ENCODE data around the gene TMEM229B.
A peak's percentile ranks its signal among the peaks of the same experiment; 100 is the strongest.

TMEM229B gene

DNA sequence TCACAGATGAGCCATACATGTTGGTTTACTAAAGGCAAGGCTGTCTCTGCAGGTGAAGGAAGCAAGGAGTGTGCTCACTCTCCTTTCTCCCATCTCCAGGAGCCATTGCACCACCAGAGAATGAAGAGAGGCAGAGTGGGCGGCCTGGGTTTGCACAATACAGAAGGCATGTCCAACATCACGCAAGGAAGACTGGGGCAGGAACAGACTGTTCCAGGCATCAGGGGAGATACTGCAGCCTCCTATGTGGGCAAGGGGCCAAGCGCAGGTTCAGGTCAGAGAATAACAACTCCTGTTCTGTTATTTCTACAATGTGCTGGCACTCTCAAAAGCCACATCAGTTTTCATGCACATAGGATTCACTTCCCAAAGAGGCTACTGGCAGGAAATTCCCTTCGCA, 1.7 kb upstream of the TMEM229B start:
- peaks cover 6% of the 10 kb centered on the region for H3K27me3 Mint-ChIP-seq
- no peak overlapping the region for H3K27ac Mint-ChIP-seq
- H3K36me3 Mint-ChIP-seq (ENCODE audit: low read depth), result peaks cover 17% of the 10 kb centered on the region
- peaks cover 60% of the 10 kb centered on the region for H3K4me1 Mint-ChIP-seq (ENCODE audit: low read depth)
- no peak overlapping the region for H3K4me3 Mint-ChIP-seq
- H3K9me3 Mint-ChIP-seq, result peaks cover 20% of the 10 kb centered on the region
- intact Hi-C loops (cut with micrococcal nuclease), result no loop called here

DNA sequence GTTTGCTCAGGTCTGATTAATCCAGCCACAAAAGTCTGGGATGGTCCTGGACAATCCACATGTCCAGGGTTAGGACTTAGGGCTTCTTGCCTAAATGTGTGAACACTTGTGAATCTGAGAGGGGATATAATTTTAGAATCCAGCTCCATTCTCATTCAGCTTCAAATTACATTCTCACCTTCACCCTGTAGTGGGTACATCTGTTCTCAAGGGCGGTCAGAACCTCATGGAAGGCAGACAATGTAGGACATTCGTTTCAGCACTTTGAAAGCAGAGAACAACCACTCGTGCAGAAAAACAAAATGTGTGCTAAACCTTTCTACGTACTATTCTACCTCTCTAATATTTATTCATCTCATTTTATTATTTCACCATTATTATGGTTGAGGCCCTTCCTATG, 1.2 kb downstream of the TMEM229B start:
- Mint-ChIP-seq H3K9me3 (no peaks in the 10 kb centered on the region), H3K27me3 (peaks cover 6% of the 10 kb centered on the region), H3K4me1 (ENCODE audit: low read depth) (peaks cover 64% of the 10 kb centered on the region), H3K36me3 (ENCODE audit: low read depth) (peaks cover 7% of the 10 kb centered on the region), H3K4me3 (no peak overlapping the region), H3K27ac (peak overlapping the region; percentile 97)
- intact Hi-C loops (cut with micrococcal nuclease), result no loop called here

DNA sequence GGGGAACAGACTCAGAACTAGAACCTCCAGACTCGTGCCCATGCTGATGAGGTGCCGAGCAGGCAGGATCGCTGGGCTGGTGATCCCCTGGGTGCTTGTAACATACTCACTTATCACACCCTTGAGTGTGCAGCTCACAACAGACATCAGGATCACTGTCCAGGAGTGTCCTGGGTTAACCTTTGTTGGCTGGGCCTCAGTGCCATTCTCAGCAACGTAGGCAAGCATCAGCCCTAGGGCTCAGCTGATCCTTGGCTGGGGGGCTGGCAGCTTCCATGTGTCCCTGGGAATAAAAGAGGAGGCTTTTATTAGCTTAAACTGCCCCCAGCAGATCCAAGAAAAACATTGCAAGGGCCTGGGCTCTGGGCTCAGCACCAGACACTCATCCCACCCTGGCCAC, 1.6 kb downstream of the TMEM229B start:
- intact Hi-C loops (cut with micrococcal nuclease), result no loop called here
- Mint-ChIP-seq H3K4me3 (no peak overlapping the region), H3K4me1 (ENCODE audit: low read depth) (peaks cover 69% of the 10 kb centered on the region), H3K36me3 (ENCODE audit: low read depth) (peaks cover 7% of the 10 kb centered on the region), H3K9me3 (no peaks in the 10 kb centered on the region), H3K27me3 (peaks cover 3% of the 10 kb centered on the region), H3K27ac (no peak overlapping the region)

DNA sequence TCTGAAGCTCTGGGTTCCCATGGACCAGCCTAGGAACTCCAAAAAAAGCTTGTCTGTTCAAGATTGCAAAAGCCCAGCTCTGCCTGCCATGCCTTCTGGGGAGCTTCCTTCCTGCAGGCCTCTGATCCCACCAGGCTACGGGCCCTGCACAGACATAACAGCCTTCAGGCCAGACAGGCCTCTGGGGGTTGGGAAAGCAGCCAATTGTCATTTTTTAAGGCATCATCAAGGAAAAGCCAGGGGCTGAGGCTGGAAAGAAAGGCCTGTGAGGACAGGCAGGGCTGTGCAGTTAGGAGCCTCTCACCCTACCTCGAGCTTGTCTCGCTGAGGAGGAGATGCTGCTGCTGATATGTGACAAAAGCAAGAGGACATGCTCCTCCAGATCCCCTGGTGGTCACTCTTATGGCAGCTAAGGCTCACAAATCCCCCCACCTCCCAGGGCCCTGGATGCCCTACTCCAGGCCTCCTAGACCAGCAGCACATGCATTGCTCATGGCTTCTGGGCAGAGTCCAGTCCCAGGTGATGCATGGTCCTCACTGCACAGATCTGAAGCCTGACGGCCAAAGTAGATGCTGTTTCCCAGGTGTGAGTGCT, 2.9 kb downstream of the TMEM229B start:
- H3K4me3 Mint-ChIP-seq, result no peak overlapping the region

DNA sequence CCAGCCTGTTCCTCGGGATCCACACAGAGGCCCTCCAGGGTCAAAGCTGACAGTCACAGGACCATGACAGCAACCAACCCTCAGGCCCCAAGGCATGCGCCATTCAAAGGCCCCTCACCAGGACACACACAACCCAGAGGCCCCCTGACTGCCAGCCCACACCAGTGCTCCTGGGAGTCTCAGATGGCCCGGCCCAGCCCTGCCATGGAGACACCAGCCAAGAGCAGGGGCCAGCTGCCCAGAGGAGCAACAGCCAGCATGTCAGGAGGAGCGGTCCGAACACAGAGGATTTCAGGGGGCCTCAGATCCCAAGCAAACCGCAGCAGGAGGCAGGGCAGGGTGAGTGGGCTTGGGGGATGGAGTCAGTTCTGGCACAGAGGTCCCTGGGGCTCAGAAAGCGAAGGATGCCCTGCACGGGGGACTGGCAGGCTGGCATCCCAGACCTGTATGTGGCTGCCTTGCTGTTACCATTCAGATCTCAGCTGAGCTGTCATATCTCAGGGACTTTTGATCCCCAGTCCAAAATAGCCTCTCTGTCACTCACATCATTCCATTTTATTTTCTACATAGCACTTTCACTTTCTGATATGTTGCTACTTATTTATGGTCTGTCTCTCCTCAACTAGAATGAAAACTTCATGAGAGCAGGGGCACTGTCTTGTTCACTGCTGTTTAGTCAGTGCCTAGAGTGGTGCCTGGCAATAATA, 4.8 kb downstream of the TMEM229B start:
- Mint-ChIP-seq H3K27me3 (peaks cover 2% of the 10 kb centered on the region), H3K36me3 (ENCODE audit: low read depth) (peaks cover 7% of the 10 kb centered on the region), H3K4me3 (no peak overlapping the region), H3K4me1 (ENCODE audit: low read depth) (peaks cover 63% of the 10 kb centered on the region), H3K27ac (peak overlapping the region; percentile 25), H3K9me3 (no peaks in the 10 kb centered on the region)
- intact Hi-C loops (cut with micrococcal nuclease), result no loop called here

More for the DNA sequence above, 2.9 kb downstream of the TMEM229B start:
- intact Hi-C loops (cut with micrococcal nuclease), result no loop called here
- Mint-ChIP-seq H3K27me3 (peaks cover 2% of the 10 kb centered on the region), H3K9me3 (no peaks in the 10 kb centered on the region), H3K4me1 (ENCODE audit: low read depth) (peaks cover 78% of the 10 kb centered on the region), H3K27ac (no peak overlapping the region), H3K36me3 (ENCODE audit: low read depth) (peaks cover 7% of the 10 kb centered on the region)

GRCh38 chr14:67482231-67483164, 6.0 kb downstream of the TMEM229B start:
- intact Hi-C loops (cut with micrococcal nuclease), result no loop called here
- Mint-ChIP-seq H3K4me3 (no peak overlapping the region), H3K27ac (no peak overlapping the region), H3K4me1 (ENCODE audit: low read depth) (peaks cover 51% of the 10 kb centered on the region), H3K9me3 (no peaks in the 10 kb centered on the region), H3K27me3 (no peaks in the 10 kb centered on the region), H3K36me3 (ENCODE audit: low read depth) (peaks cover 7% of the 10 kb centered on the region)

DNA sequence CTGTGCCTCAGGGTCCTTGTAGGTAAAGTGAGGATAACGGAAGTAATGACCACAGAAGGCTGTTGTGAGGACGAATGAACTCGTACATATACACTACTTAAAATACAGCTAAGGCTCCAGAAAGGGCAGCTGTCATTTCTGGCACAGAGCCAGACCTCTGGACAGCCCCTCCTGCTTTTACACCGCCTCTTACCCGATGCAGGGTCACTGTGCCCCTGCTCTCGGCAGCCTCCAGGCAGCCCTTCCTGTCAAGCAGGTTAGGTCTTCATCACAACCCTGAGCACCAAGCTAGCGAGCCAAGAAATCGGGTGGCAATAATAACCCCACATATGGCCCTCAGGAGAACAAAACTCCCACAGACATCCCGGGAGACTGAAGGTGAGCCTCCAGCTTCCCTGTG, 8.5 kb downstream of the TMEM229B start:
- Mint-ChIP-seq H3K4me3 (no peak overlapping the region), H3K27me3 (no peaks in the 10 kb centered on the region), H3K36me3 (ENCODE audit: low read depth) (no peaks in the 10 kb centered on the region), H3K9me3 (no peaks in the 10 kb centered on the region), H3K4me1 (ENCODE audit: low read depth) (peaks cover 36% of the 10 kb centered on the region), H3K27ac (no peak overlapping the region)
- intact Hi-C loops (cut with micrococcal nuclease), result no loop called here

DNA sequence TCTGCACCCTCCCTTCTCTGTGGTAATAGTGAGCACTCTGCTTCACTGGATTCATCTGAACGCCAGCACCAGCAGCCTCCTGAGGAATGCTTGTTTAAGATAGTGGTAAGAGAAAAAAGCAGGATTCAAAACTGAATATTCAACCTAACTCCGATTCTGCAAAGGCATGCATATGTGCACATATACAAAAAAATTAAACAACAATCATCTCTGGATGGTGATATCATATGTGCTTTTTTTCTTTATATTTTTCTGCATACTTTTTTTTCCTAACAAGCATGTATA, 9.8 kb downstream of the TMEM229B start:
- Mint-ChIP-seq H3K4me1 (ENCODE audit: low read depth) (peaks cover 34% of the 10 kb centered on the region), H3K27me3 (no peaks in the 10 kb centered on the region), H3K4me3 (no peak overlapping the region), H3K9me3 (no peaks in the 10 kb centered on the region), H3K27ac (no peak overlapping the region), H3K36me3 (ENCODE audit: low read depth) (no peaks in the 10 kb centered on the region)
- intact Hi-C loops (cut with micrococcal nuclease), result no loop called here

- intact Hi-C loops (cut with micrococcal nuclease), result no loop called here
- Mint-ChIP-seq H3K4me1 (ENCODE audit: low read depth) (peaks cover 30% of the 10 kb centered on the region), H3K27ac (no peak overlapping the region), H3K9me3 (no peaks in the 10 kb centered on the region), H3K4me3 (no peak overlapping the region), H3K27me3 (no peaks in the 10 kb centered on the region), H3K36me3 (ENCODE audit: low read depth) (peaks cover 5% of the 10 kb centered on the region)
These were observed 10.4 kb downstream of the TMEM229B start for GRCh38 chr14:67477926-67478799.

- H3K27ac Mint-ChIP-seq, result no peak overlapping the region
- H3K9me3 Mint-ChIP-seq, result no peaks in the 10 kb centered on the region
- H3K4me3 Mint-ChIP-seq, result no peak overlapping the region
- H3K4me1 Mint-ChIP-seq (ENCODE audit: low read depth), result peaks cover 6% of the 10 kb centered on the region
- H3K36me3 Mint-ChIP-seq (ENCODE audit: low read depth), result peaks cover 6% of the 10 kb centered on the region
- no peaks in the 10 kb centered on the region for H3K27me3 Mint-ChIP-seq
- intact Hi-C loops (cut with micrococcal nuclease), result no loop called here
These were observed 14.2 kb downstream of the TMEM229B start for GRCh38 chr14:67474366-67474765.

DNA sequence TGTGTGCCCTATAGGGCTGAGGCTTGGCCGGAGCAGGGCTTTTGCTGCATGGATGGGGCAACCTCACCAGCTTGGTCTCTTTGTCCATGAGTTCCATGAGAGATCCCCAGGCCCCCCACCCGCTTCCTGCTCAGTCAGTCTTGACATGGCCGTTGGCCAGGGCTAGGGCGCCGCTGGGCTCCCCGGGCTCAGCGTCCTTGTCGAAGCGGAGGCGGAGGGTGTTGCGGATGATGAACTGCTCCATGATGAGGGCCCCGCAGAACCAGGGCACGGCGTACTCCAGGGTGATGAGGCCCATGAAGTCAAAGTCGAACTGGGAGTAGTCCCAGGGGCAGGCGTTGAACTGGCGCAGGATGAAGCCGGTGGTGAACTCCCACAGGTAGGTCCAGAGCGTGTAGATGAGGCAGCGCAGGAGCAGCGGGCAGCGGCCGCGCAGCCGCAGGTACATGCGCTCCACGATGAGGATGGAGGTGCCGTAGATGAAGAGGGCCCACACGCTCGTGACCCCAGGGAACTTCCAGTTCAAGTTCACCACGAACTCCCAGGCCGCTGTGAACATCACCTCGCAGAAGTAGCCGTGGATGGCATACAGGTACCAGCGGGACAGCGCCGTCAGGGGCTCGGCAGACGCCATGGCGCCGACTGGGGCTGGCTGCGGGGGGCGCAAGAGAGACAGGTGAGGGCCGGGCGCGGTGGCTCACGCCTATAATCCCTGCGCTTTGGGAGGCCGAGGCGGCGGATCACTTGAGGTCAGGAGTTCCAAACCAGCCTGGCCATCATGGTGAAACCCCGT, 15.0 kb downstream of the TMEM229B start:
- Mint-ChIP-seq H3K4me1 (ENCODE audit: low read depth) (peaks cover 6% of the 10 kb centered on the region), H3K27ac (no peak overlapping the region), H3K4me3 (no peak overlapping the region), H3K27me3 (no peaks in the 10 kb centered on the region), H3K36me3 (ENCODE audit: low read depth) (peaks cover 6% of the 10 kb centered on the region), H3K9me3 (no peaks in the 10 kb centered on the region)
- intact Hi-C loops (cut with micrococcal nuclease), result no loop called here

DNA sequence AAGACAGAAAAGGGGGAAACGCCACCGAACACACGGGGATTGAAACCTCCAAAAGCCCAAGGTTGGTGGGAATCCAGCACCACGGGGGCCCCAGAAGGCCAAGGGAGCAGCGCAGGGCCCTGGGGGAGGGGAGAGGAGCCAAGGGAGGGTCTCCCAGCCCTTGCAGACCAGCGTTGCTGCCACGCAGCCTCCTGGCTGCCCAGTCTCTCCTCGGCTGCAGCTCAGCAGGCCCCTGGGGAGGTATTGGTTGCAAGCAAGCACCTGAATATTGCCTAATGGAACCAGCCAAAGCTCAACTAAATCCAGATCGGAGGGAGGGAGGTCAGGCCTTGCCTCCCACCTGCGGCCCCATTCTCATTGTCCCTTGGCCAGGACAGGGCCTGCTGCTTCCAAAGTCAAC, 15.8 kb downstream of the TMEM229B start:
- Mint-ChIP-seq H3K4me3 (no peak overlapping the region), H3K9me3 (no peaks in the 10 kb centered on the region), H3K4me1 (ENCODE audit: low read depth) (peaks cover 6% of the 10 kb centered on the region), H3K27me3 (no peaks in the 10 kb centered on the region), H3K36me3 (ENCODE audit: low read depth) (peaks cover 6% of the 10 kb centered on the region), H3K27ac (no peak overlapping the region)
- intact Hi-C loops (cut with micrococcal nuclease), result no loop called here

- H3K36me3 Mint-ChIP-seq (ENCODE audit: low read depth), result peaks cover 6% of the 10 kb centered on the region
- intact Hi-C loops (cut with micrococcal nuclease), result no loop called here
- H3K4me1 Mint-ChIP-seq (ENCODE audit: low read depth), result no peaks in the 10 kb centered on the region
- H3K4me3 Mint-ChIP-seq, result no peak overlapping the region
- H3K27me3 Mint-ChIP-seq, result peaks cover 2% of the 10 kb centered on the region
- no peak overlapping the region for H3K27ac Mint-ChIP-seq
- no peaks in the 10 kb centered on the region for H3K9me3 Mint-ChIP-seq
These were observed 18.6 kb downstream of the TMEM229B start for GRCh38 chr14:67469954-67470353.
